Neural cell (in vitro differentiated cells): Measurements from ENCODE around the gene BMERB1. TPM values are rescaled to one million over a fixed set of nuclear protein-coding genes. Genes with fewer than 3 reads are reported as not detected.

Experiments used
- H2AFZ ChIP-seq: fragments of 200-600, 300-800 bp; sonication (generic), shearing (Covaris generic); 2 replicates; pipeline ENCODE4 v1.6.0; 2014; ENCODE audit warnings: low read depth, mild to moderate bottlenecking, antibody characterized with exemption, low read length, moderate library complexity
- H3F3A ChIP-seq: fragments of 200-600 bp; shearing (Covaris generic); 2 replicates; pipeline ENCODE4 v1.6.1; 2016; ENCODE audit warnings: mild to moderate bottlenecking, moderate library complexity, mixed read lengths, antibody characterized with exemption, low read length; ENCODE audit not compliant: insufficient read depth, poor library complexity, severe bottlenecking
- H3K27ac ChIP-seq: fragments of 200-600, 300-800 bp; sonication (generic), shearing (Covaris generic); 2 replicates; pipeline ENCODE4 v1.5.1; 2014; ENCODE audit warnings: mild to moderate bottlenecking, low read length, moderate library complexity
- H3K27me3 ChIP-seq: fragments of 300-800, 200-600 bp; sonication (generic), shearing (Covaris generic); 2 replicates; pipeline ENCODE4 v1.6.0; 2014; ENCODE audit warnings: mild to moderate bottlenecking, low read depth, low read length, moderate library complexity; ENCODE audit not compliant: insufficient read depth
- H3K36me3 ChIP-seq: fragments of 300-800, 200-600 bp; sonication (generic), shearing (Covaris generic); 2 replicates; pipeline ENCODE4 v1.5.1; 2014; ENCODE audit warnings: mild to moderate bottlenecking, antibody characterized with exemption, low read length, moderate library complexity; ENCODE audit not compliant: insufficient read depth
- H3K4me2 ChIP-seq: fragments of 300-800, 200-600 bp; sonication (generic), shearing (Covaris generic); 2 replicates; pipeline ENCODE4 v1.6.0; 2014; ENCODE audit warnings: mild to moderate bottlenecking, low read length
- H3K4me3 ChIP-seq: fragments of 300-800, 200-600 bp; sonication (generic), shearing (Covaris generic); 2 replicates; pipeline ENCODE4 v1.5.1; 2014; ENCODE audit warnings: mild to moderate bottlenecking, low read length, moderate library complexity
- H3K79me2 ChIP-seq: fragments of 200-600 bp; shearing (Covaris generic); replicated peaks from 2 replicates; pipeline ENCODE4 v1.6.0; 2014; ENCODE audit warnings: mild to moderate bottlenecking, low read length, moderate library complexity; ENCODE audit not compliant: insufficient read depth
- H3K9ac ChIP-seq: fragments of 300-800, 200-600 bp; sonication (generic), shearing (Covaris generic); 2 replicates; pipeline ENCODE4 v1.6.1; 2016; ENCODE audit warnings: mild to moderate bottlenecking, low read length, mixed read lengths
- H3K9me2 ChIP-seq: fragments of 200-600 bp; shearing (Covaris generic); 2 replicates; pipeline ENCODE4 v1.6.1; 2016; ENCODE audit warnings: mild to moderate bottlenecking, low read length, mixed read lengths; ENCODE audit not compliant: insufficient read depth
- H3K9me3 ChIP-seq: fragments of 200-600, 300-800 bp; sonication (generic), shearing (Covaris generic); 2 replicates; pipeline ENCODE4 v1.6.1; 2016; ENCODE audit warnings: mild to moderate bottlenecking, mixed run types, low read length, moderate library complexity, mixed read lengths
- H4K20me1 ChIP-seq: fragments of 200-600 bp; shearing (Covaris generic); 2 replicates; pipeline ENCODE4 v1.6.1; 2016; ENCODE audit warnings: mild to moderate bottlenecking, mixed run types; ENCODE audit not compliant: insufficient read depth
- CTCF ChIP-seq: fragments of 450-650 bp; IDR thresholded peaks from 2 replicates; pipeline ENCODE4 v1.5.1; 2014; ENCODE audit warnings: antibody characterized with exemption, mild to moderate bottlenecking, moderate library complexity; ENCODE audit not compliant: poor library complexity, severe bottlenecking
- EP300 ChIP-seq: fragments of 450-650 bp; conservative IDR thresholded peaks from 2 replicates; pipeline ENCODE4 v1.6.1; 2014; ENCODE audit warnings: antibody characterized with exemption, mild to moderate bottlenecking, moderate library complexity; ENCODE audit not compliant: poor library complexity, severe bottlenecking
- EZH2 ChIP-seq: fragments of 200-600, 300-800 bp; shearing (Covaris generic), sonication (generic); IDR thresholded peaks from 2 replicates; pipeline ENCODE4 v1.6.1; 2014; ENCODE audit warnings: antibody characterized with exemption, low read length, borderline replicate concordance, mild to moderate bottlenecking; ENCODE audit not compliant: insufficient read depth, poor library complexity, severe bottlenecking
- MXI1 ChIP-seq: fragments of 450-650 bp; conservative IDR thresholded peaks from 2 replicates; pipeline ENCODE4 v1.6.1; 2014; ENCODE audit warnings: antibody characterized with exemption, mild to moderate bottlenecking; ENCODE audit not compliant: poor library complexity, severe bottlenecking
- POLR2AphosphoS5 ChIP-seq: IDR thresholded peaks from 2 replicates; pipeline ENCODE4 v1.6.1; 2012
- RAD21 ChIP-seq: fragments of 450-650 bp; conservative IDR thresholded peaks from 2 replicates; pipeline ENCODE4 v1.6.1; 2014; ENCODE audit warnings: antibody characterized with exemption, mild to moderate bottlenecking, moderate library complexity
- REST ChIP-seq: IDR thresholded peaks from 2 replicates; pipeline ENCODE4 v1.6.1; 2012; ENCODE audit warnings: borderline replicate concordance
- SMC3 ChIP-seq: fragments of 450-650 bp; conservative IDR thresholded peaks from 2 replicates; pipeline ENCODE4 v1.6.1; 2014; ENCODE audit warnings: antibody characterized with exemption, mild to moderate bottlenecking, moderate library complexity; ENCODE audit not compliant: poor library complexity
- TAF1 ChIP-seq: IDR thresholded peaks from 2 replicates; pipeline ENCODE4 v1.6.1; 2012; ENCODE audit warnings: low read depth
- polyA plus RNA-seq: library from polyadenylated mRNA; depleted of rRNA; stranded (reverse); fragments of >200 nt; gene quantifications from 2 replicates; pipeline ENCODE4 v1.2.3, GENCODE V29; 2014

BMERB1 gene
- polyA plus RNA-seq, 1 donor from 2014 or later = 149 TPM

GRCh38 chr16:15489016-15489415 is 54.6 kb downstream of the BMERB1 start:
- H2AFZ ChIP-seq = no peak overlapping the region
- no peak overlapping the region for H3K4me2 ChIP-seq
- H3K27me3 ChIP-seq = no peaks in the 10 kb centered on the region
- H4K20me1 ChIP-seq = no peaks in the 10 kb centered on the region
- H3K9me2 ChIP-seq = no peaks in the 10 kb centered on the region
- H3K27ac ChIP-seq = no peak overlapping the region
- no peaks in the 10 kb centered on the region for H3F3A ChIP-seq
- H3K4me3 ChIP-seq = no peak overlapping the region
- H3K9me3 ChIP-seq = no peaks in the 10 kb centered on the region
- TF ChIP-seq RAD21 = no peak
- TF ChIP-seq EP300 = no peak
- no peak for TF ChIP-seq CTCF
- TF ChIP-seq REST = no peak
- no peak for TF ChIP-seq EZH2
- TF ChIP-seq POLR2AphosphoS5 = no peak
- no peak for TF ChIP-seq TAF1
- no peak for TF ChIP-seq SMC3
- TF ChIP-seq MXI1 = no peak
- no peaks in the 10 kb centered on the region for H3K79me2 ChIP-seq
- no peak overlapping the region for H3K9ac ChIP-seq
- no peaks in the 10 kb centered on the region for H3K36me3 ChIP-seq

GRCh38 chr16:15490123-15490711 is 55.8 kb downstream of the BMERB1 start:
- no peak overlapping the region for H2AFZ ChIP-seq
- no peaks in the 10 kb centered on the region for H3K27me3 ChIP-seq
- H3K36me3 ChIP-seq = no peaks in the 10 kb centered on the region
- no peak overlapping the region for H3K4me2 ChIP-seq
- H3K79me2 ChIP-seq = no peaks in the 10 kb centered on the region
- TF ChIP-seq POLR2AphosphoS5 = no peak
- TF ChIP-seq MXI1 = no peak
- TF ChIP-seq EP300 = no peak
- no peak for TF ChIP-seq REST
- no peak for TF ChIP-seq TAF1
- no peak for TF ChIP-seq CTCF
- TF ChIP-seq RAD21 = no peak
- no peak for TF ChIP-seq SMC3
- no peak for TF ChIP-seq EZH2
- no peaks in the 10 kb centered on the region for H3F3A ChIP-seq
- H3K9ac ChIP-seq = no peak overlapping the region
- no peak overlapping the region for H3K27ac ChIP-seq
- no peak overlapping the region for H3K4me3 ChIP-seq
- no peaks in the 10 kb centered on the region for H4K20me1 ChIP-seq
- H3K9me3 ChIP-seq = no peaks in the 10 kb centered on the region
- H3K9me2 ChIP-seq = no peaks in the 10 kb centered on the region
